Measurements from ENCODE around the gene ANAPC15. TPM values are rescaled to one million over a fixed set of nuclear protein-coding genes. Genes with fewer than 3 reads are reported as not detected.
A peak's percentile ranks its signal among the peaks of the same experiment; 100 is the strongest.

The ANAPC15 gene
- total and polyA plus RNA-seq, 2 of the 13 experiments (the other 11 are each of a cell fraction or from before 2014, with no cell fraction given) = 18.8 to 25.7 TPM

- TF ChIP-seq BCLAF1 (IDR thresholded peaks at IDR 0.05) = no peak
- TF ChIP-seq NCOA2 (CRISPR knock-in tag; IDR thresholded peaks at IDR 0.05) = no peak; the same call in 1 of the 2 replicates
- TF ChIP-seq PRDM15 (CRISPR knock-in tag; IDR thresholded peaks at IDR 0.05) = no peak
- TF ChIP-seq GATAD1 (CRISPR knock-in tag; IDR thresholded peaks at IDR 0.05) = no peak
- no peak for TF ChIP-seq TEAD3 (CRISPR knock-in tag; optimal IDR thresholded peaks at IDR 0.05; ENCODE audit: borderline replicate concordance)
- TF ChIP-seq TBL1XR1 (IDR thresholded peaks at IDR 0.05; ENCODE audit: borderline replicate concordance, low read length, partially characterized antibody) = no peak
- TF ChIP-seq ZMAT3 (CRISPR knock-in tag; conservative IDR thresholded peaks at IDR 0.05) = no peak
- peak; percentile 50; the same call in 1 of the 2 replicates for TF ChIP-seq ELF4 (CRISPR knock-in tag; IDR thresholded peaks at IDR 0.05; ENCODE audit: borderline replicate concordance)
- TF ChIP-seq TBX2 (CRISPR knock-in tag; IDR thresholded peaks at IDR 0.05; ENCODE audit: borderline replicate concordance) = 0 out of 2 replicates have a peak, but pooled peaks have one; percentile 3
- TF ChIP-seq ZNF382 (CRISPR knock-in tag; IDR thresholded peaks at IDR 0.05; ENCODE audit: borderline replicate concordance) = no peak
- TF ChIP-seq ZNF451 (CRISPR knock-in tag; IDR thresholded peaks at IDR 0.05) = no peak
- TF ChIP-seq ZNF282 (IDR thresholded peaks at IDR 0.05; ENCODE audit: partially characterized antibody) = no peak
- no peak for TF ChIP-seq CBX2 (IDR thresholded peaks at IDR 0.05; ENCODE audit: low read depth, low read length)
- 0 out of 2 replicates have a peak, but pooled peaks have one; percentile 37 for TF ChIP-seq CBX2 (CRISPR knock-in tag; IDR thresholded peaks at IDR 0.05; ENCODE audit: low read depth)
- no peak for TF ChIP-seq FOSL2 (CRISPR knock-in tag; IDR thresholded peaks at IDR 0.05)
- no peak for TF ChIP-seq ZNF367 (CRISPR knock-in tag; IDR thresholded peaks at IDR 0.05; ENCODE audit: borderline replicate concordance)
- no peak for TF ChIP-seq ZNF510 (CRISPR knock-in tag; IDR thresholded peaks at IDR 0.05; ENCODE audit: low read depth)
- TF ChIP-seq SMAD1 (CRISPR knock-in tag; IDR thresholded peaks at IDR 0.05; ENCODE audit: borderline replicate concordance, low read depth) = peak; percentile 76; the same call in 1 of the 2 replicates
- TF ChIP-seq EP300 (IDR thresholded peaks at IDR 0.05; ENCODE audit: low read depth in 2 of 2, low read length in 2 of 2) = no peak
- no peak for TF ChIP-seq EP300 (CRISPR knock-in tag; IDR thresholded peaks at IDR 0.05; ENCODE audit: borderline replicate concordance)
- 0 out of 2 replicates have a peak, but pooled peaks have one; percentile 7 for TF ChIP-seq ZNF709 (CRISPR knock-in tag; IDR thresholded peaks at IDR 0.05)
- peak; percentile 82; the same call in 1 of the 2 replicates for TF ChIP-seq CC2D1A (CRISPR knock-in tag; IDR thresholded peaks at IDR 0.05)
- TF ChIP-seq CCAR2 (optimal IDR thresholded peaks at IDR 0.05; ENCODE audit: low read depth, low read length) = no peak
- TF ChIP-seq BCL6 (CRISPR knock-in tag; IDR thresholded peaks at IDR 0.05) = no peak
- no peak for TF ChIP-seq KDM5A (IDR thresholded peaks at IDR 0.05; ENCODE audit: borderline replicate concordance, low read length)
These were observed 698 bp upstream of the ANAPC15 start (continued) for GRCh38 chr11:72112978-72113808.
